NB4 (cell line): ENCODE data around the gene F2RL2.

Experiments
- CTCF ChIP-seq: IDR thresholded peaks from one replicate; pipeline ENCODE4 v1.5.1; 2012; ENCODE audit warnings: low read depth, low read length
- MAX ChIP-seq: IDR thresholded peaks from 2 replicates; pipeline ENCODE4 v1.6.1; 2011; ENCODE audit warnings: low read depth, low read length
- MYC ChIP-seq: IDR thresholded peaks from 2 replicates; pipeline ENCODE4 v1.6.1; 2011; ENCODE audit warnings: low read depth, low read length
- POLR2A ChIP-seq: IDR thresholded peaks from 2 replicates; pipeline ENCODE4 v1.6.1; 2011; ENCODE audit warnings: mild to moderate bottlenecking; ENCODE audit not compliant: insufficient read length; ENCODE audit errors: extremely low read depth

- no peak for TF ChIP-seq CTCF
- no peak for TF ChIP-seq POLR2A
- no peak for TF ChIP-seq MAX
- no peak for TF ChIP-seq MYC
Measured at GRCh38 chr5:76594107-76594506, 29.1 kb downstream of the F2RL2 start.
